ENCODE results near the gene CDH4. TPM values are rescaled to one million over a fixed set of nuclear protein-coding genes. Genes with fewer than 3 reads are reported as not detected.

CDH4 gene
- total RNA-seq, 1 donor = 0.18 TPM

- no peak for TF ChIP-seq CTCF (IDR thresholded peaks at IDR 0.05; ENCODE audit: insufficient read depth, low read length)
- H3K4me3 ChIP-seq (ENCODE audit: low read depth, low read length) = no peak overlapping the region
- no peak for DNase-seq (ENCODE audit: low read depth)
Observed at GRCh38 chr20:61829526-61829925, 577.5 kb downstream of the CDH4 start.

- no peak for DNase-seq (ENCODE audit: low read depth)
- no peak for TF ChIP-seq CTCF (IDR thresholded peaks at IDR 0.05; ENCODE audit: insufficient read depth, low read length)
- H3K4me3 ChIP-seq (ENCODE audit: low read depth, low read length) = no peak overlapping the region
Observed at GRCh38 chr20:61830241-61830930, 578.3 kb downstream of the CDH4 start.

GRCh38 chr20:61830991-61831390 lies 578.9 kb downstream of the CDH4 start:
- no peak for TF ChIP-seq CTCF (IDR thresholded peaks at IDR 0.05; ENCODE audit: insufficient read depth, low read length)
- no peak overlapping the region for H3K4me3 ChIP-seq (ENCODE audit: low read depth, low read length)
- DNase-seq (ENCODE audit: low read depth) = no peak

- no peak for TF ChIP-seq CTCF (IDR thresholded peaks at IDR 0.05; ENCODE audit: insufficient read depth, low read length)
- H3K4me3 ChIP-seq (ENCODE audit: low read depth, low read length) = no peak overlapping the region
- no peak for DNase-seq (ENCODE audit: low read depth)
Observed at GRCh38 chr20:61832181-61832580, 580.1 kb downstream of the CDH4 start.

- H3K4me3 ChIP-seq (ENCODE audit: low read depth, low read length) = no peak overlapping the region
- no peak for DNase-seq (ENCODE audit: low read depth)
- TF ChIP-seq CTCF (IDR thresholded peaks at IDR 0.05; ENCODE audit: insufficient read depth, low read length) = no peak
Observed at GRCh38 chr20:61833807-61834610, 581.9 kb downstream of the CDH4 start.

- H3K4me3 ChIP-seq (ENCODE audit: low read depth, low read length) = no peak overlapping the region
- TF ChIP-seq CTCF (IDR thresholded peaks at IDR 0.05; ENCODE audit: insufficient read depth, low read length) = no peak
- DNase-seq (ENCODE audit: low read depth) = no peak
Observed at GRCh38 chr20:61835301-61835700, 583.2 kb downstream of the CDH4 start.
